ENCODE results near the gene CDK2.

DNA sequence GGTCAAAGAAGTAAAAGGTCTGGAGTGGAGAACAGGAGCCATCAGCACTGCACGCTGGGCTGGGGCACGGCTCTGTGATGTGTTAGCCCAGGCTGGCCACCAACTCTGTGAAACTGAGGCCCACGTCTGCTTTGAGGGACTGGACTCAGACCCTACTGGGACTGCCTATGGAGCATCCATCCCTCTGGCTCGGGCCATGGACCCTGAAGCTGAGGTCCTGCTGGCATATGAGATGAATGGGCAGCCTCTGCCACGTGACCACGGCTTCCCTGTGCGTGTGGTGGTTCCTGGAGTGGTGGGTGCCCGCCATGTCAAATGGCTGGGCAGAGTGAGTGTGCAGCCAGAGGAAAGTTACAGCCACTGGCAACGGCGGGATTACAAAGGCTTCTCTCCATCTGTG lies 37.6 kb downstream of the CDK2 start:
- TF ChIP-seq, protein P1, sequence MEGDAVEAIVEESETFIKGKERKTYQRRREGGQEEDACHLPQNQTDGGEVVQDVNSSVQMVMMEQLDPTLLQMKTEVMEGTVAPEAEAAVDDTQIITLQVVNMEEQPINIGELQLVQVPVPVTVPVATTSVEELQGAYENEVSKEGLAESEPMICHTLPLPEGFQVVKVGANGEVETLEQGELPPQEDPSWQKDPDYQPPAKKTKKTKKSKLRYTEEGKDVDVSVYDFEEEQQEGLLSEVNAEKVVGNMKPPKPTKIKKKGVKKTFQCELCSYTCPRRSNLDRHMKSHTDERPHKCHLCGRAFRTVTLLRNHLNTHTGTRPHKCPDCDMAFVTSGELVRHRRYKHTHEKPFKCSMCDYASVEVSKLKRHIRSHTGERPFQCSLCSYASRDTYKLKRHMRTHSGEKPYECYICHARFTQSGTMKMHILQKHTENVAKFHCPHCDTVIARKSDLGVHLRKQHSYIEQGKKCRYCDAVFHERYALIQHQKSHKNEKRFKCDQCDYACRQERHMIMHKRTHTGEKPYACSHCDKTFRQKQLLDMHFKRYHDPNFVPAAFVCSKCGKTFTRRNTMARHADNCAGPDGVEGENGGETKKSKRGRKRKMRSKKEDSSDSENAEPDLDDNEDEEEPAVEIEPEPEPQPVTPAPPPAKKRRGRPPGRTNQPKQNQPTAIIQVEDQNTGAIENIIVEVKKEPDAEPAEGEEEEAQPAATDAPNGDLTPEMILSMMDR (IDR thresholded peaks at IDR 0.05): no peak
- TF ChIP-seq EZH2 (IDR thresholded peaks at IDR 0.05) (no peak), EZH2phosphoT487 (IDR thresholded peaks at IDR 0.05) (no peak)
